SK-N-MC (cell line): Measurements from ENCODE around the gene MAP3K21.

Experiments
- DNase-seq: peaks from one replicate; pipeline ENCODE4 v3.0.0-alpha.2; 2011; ENCODE audit warnings: low read depth, low spot score
- H3K27ac ChIP-seq: fragments of 200-600 bp; sonication (generic); 2 replicates; pipeline ENCODE4 v1.5.1; 2016; ENCODE audit warnings: mixed run types
- H3K36me3 ChIP-seq: fragments of 200-600 bp; sonication (generic); 2 replicates; pipeline ENCODE4 v1.6.1; 2017; ENCODE audit warnings: antibody characterized with exemption, low read length, mixed read lengths; ENCODE audit not compliant: insufficient read depth
- H3K4me3 ChIP-seq: fragments of 200-600 bp; sonication (generic); 2 replicates; pipeline ENCODE4 v1.5.1; 2016
- H3K9ac ChIP-seq: fragments of 200-600 bp; sonication (generic); 2 replicates; pipeline ENCODE4 v1.8.0; 2017; ENCODE audit warnings: mixed run types, mixed read lengths; ENCODE audit not compliant: insufficient read length
- H3K9me3 ChIP-seq: fragments of 200-600 bp; sonication (generic); 2 replicates; pipeline ENCODE4 v1.6.1; 2017; ENCODE audit warnings: low read depth, mild to moderate bottlenecking, antibody characterized with exemption, low read length, moderate library complexity, mixed read lengths
- EZH2 ChIP-seq: fragments of 200-600 bp; sonication (generic); IDR thresholded peaks from one replicate; pipeline ENCODE4 v1.6.1; 2017; ENCODE audit warnings: antibody characterized with exemption
- FOXP2 ChIP-seq: optimal IDR thresholded peaks from 2 replicates; pipeline ENCODE3; 2011; ENCODE audit warnings: mild to moderate bottlenecking, moderate library complexity; ENCODE audit not compliant: insufficient read depth; ENCODE audit errors: extremely low read length, control extremely low read depth
- POLR2AphosphoS5 ChIP-seq: IDR thresholded peaks from 2 replicates; pipeline ENCODE4 v1.6.1; 2012; ENCODE audit warnings: mild to moderate bottlenecking, low read depth, low read length, borderline replicate concordance

The MAP3K21 gene

GRCh38 chr1:233375653-233376052 lies 48.1 kb downstream of the MAP3K21 start:
- Histone ChIP-seq H3K36me3 (no peaks in the 10 kb centered on the region), H3K9me3 (no peaks in the 10 kb centered on the region), H3K4me3 (no peak overlapping the region), H3K27ac (no peak overlapping the region), H3K9ac (no peak overlapping the region)
- DNase-seq, result no peak
- TF ChIP-seq POLR2AphosphoS5, result no peak
- TF ChIP-seq FOXP2, result no peak
- no peak for TF ChIP-seq EZH2

GRCh38 chr1:233376382-233377110 lies 49.0 kb downstream of the MAP3K21 start:
- H3K9me3 ChIP-seq, result no peaks in the 10 kb centered on the region
- no peak for DNase-seq
- no peak overlapping the region for H3K4me3 ChIP-seq
- H3K36me3 ChIP-seq, result no peaks in the 10 kb centered on the region
- H3K27ac ChIP-seq, result no peak overlapping the region
- H3K9ac ChIP-seq, result no peak overlapping the region
- TF ChIP-seq POLR2AphosphoS5, result no peak
- TF ChIP-seq EZH2, result no peak
- no peak for TF ChIP-seq FOXP2

GRCh38 chr1:233379869-233380438 lies 52.4 kb downstream of the MAP3K21 start:
- H3K9ac ChIP-seq, result no peak overlapping the region
- H3K27ac ChIP-seq, result no peak overlapping the region
- no peaks in the 10 kb centered on the region for H3K36me3 ChIP-seq
- H3K9me3 ChIP-seq, result no peaks in the 10 kb centered on the region
- TF ChIP-seq FOXP2 (no peak), POLR2AphosphoS5 (no peak), EZH2 (no peak)
- H3K4me3 ChIP-seq, result no peak overlapping the region
- DNase-seq, result no peak

GRCh38 chr1:233381806-233382205 lies 54.3 kb downstream of the MAP3K21 start:
- TF ChIP-seq POLR2AphosphoS5, result no peak
- no peak for TF ChIP-seq EZH2
- no peak for TF ChIP-seq FOXP2

GRCh38 chr1:233383984-233384383 lies 56.5 kb downstream of the MAP3K21 start:
- no peak overlapping the region for H3K27ac ChIP-seq
- H3K9ac ChIP-seq, result no peak overlapping the region
- DNase-seq, result no peak
- H3K9me3 ChIP-seq, result no peaks in the 10 kb centered on the region
- no peaks in the 10 kb centered on the region for H3K36me3 ChIP-seq
- no peak overlapping the region for H3K4me3 ChIP-seq
- no peak for TF ChIP-seq FOXP2
- TF ChIP-seq POLR2AphosphoS5, result no peak
- TF ChIP-seq EZH2, result no peak

More at GRCh38 chr1:233381806-233382205, 54.3 kb downstream of the MAP3K21 start:
- H3K27ac ChIP-seq, result no peak overlapping the region
- no peak overlapping the region for H3K4me3 ChIP-seq
- H3K9ac ChIP-seq, result no peak overlapping the region
- DNase-seq, result no peak
- H3K9me3 ChIP-seq, result no peaks in the 10 kb centered on the region
- H3K36me3 ChIP-seq, result no peaks in the 10 kb centered on the region

- no peak for DNase-seq
- no peak overlapping the region for H3K27ac ChIP-seq
- no peaks in the 10 kb centered on the region for H3K9me3 ChIP-seq
- no peak for TF ChIP-seq EZH2
- no peak for TF ChIP-seq FOXP2
- no peak for TF ChIP-seq POLR2AphosphoS5
- no peak overlapping the region for H3K9ac ChIP-seq
- no peaks in the 10 kb centered on the region for H3K36me3 ChIP-seq
- no peak overlapping the region for H3K4me3 ChIP-seq
Measured at GRCh38 chr1:233386336-233386735, 58.8 kb downstream of the MAP3K21 start.

- Histone ChIP-seq H3K9ac (no peak overlapping the region), H3K36me3 (no peaks in the 10 kb centered on the region), H3K4me3 (no peak overlapping the region), H3K9me3 (no peaks in the 10 kb centered on the region), H3K27ac (no peak overlapping the region)
- TF ChIP-seq POLR2AphosphoS5, result no peak
- TF ChIP-seq FOXP2, result no peak
- no peak for TF ChIP-seq EZH2
- DNase-seq, result no peak
Measured at GRCh38 chr1:233387585-233387984, 60.1 kb downstream of the MAP3K21 start.

GRCh38 chr1:233389169-233389568 lies 61.6 kb downstream of the MAP3K21 start:
- H3K36me3 ChIP-seq, result no peaks in the 10 kb centered on the region
- no peak overlapping the region for H3K27ac ChIP-seq
- H3K4me3 ChIP-seq, result no peak overlapping the region
- no peaks in the 10 kb centered on the region for H3K9me3 ChIP-seq
- TF ChIP-seq FOXP2, result no peak
- no peak for TF ChIP-seq EZH2
- TF ChIP-seq POLR2AphosphoS5, result no peak
- no peak overlapping the region for H3K9ac ChIP-seq
- DNase-seq, result no peak

GRCh38 chr1:233389893-233390292 lies 62.4 kb downstream of the MAP3K21 start:
- no peaks in the 10 kb centered on the region for H3K36me3 ChIP-seq
- H3K4me3 ChIP-seq, result no peak overlapping the region
- DNase-seq, result no peak
- no peak for TF ChIP-seq FOXP2
- TF ChIP-seq POLR2AphosphoS5, result no peak
- no peak overlapping the region for H3K9ac ChIP-seq
- H3K9me3 ChIP-seq, result no peaks in the 10 kb centered on the region
- no peak overlapping the region for H3K27ac ChIP-seq
